Tibial nerve (tissue), 3 donors: ENCODE results near the gene FANCC.

ENCODE experiments used
- POLR2A ChIP-seq, 2 donors: fragments of 450-650 bp; IDR thresholded peaks; one replicate each; pipeline ENCODE4 v1.6.1; 2017; ENCODE audit warnings: antibody characterized with exemption in 2 of 2, mild to moderate bottlenecking in 2 of 2, moderate library complexity in 2 of 2
- TF ChIP-seq, protein P1 (sequence below), 5 experiments: fragments of 200-600 bp in 3 of 5; fragments of 450-650 bp in 2 of 5; sonication (generic) in 3 of 5; IDR thresholded peaks; one replicate each; pipeline ENCODE4 v1.5.1; 2016 to 2019; ENCODE audit warnings: antibody characterized with exemption in 5 of 5, mild to moderate bottlenecking in 3 of 5, moderate library complexity in 2 of 5

DNA sequence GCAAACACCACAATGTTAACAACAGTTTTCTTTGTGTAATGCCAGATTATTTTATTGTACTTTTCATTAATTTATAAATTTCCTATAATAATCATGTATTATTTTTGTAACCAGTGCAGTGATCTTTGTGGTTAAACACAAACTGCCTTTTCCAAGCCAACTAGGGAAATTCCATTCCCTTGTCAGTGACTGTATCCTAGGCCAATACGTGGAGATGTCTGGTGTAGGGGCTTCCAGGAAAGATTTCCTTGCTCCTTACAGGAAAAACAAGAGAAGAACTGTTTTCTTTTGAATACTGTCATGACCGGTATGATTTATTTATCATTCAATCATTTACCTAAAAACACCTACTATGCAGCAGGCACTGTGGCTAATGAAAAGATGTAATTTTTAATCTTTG is 31.4 kb downstream of the FANCC start:
- TF ChIP-seq, protein P1, sequence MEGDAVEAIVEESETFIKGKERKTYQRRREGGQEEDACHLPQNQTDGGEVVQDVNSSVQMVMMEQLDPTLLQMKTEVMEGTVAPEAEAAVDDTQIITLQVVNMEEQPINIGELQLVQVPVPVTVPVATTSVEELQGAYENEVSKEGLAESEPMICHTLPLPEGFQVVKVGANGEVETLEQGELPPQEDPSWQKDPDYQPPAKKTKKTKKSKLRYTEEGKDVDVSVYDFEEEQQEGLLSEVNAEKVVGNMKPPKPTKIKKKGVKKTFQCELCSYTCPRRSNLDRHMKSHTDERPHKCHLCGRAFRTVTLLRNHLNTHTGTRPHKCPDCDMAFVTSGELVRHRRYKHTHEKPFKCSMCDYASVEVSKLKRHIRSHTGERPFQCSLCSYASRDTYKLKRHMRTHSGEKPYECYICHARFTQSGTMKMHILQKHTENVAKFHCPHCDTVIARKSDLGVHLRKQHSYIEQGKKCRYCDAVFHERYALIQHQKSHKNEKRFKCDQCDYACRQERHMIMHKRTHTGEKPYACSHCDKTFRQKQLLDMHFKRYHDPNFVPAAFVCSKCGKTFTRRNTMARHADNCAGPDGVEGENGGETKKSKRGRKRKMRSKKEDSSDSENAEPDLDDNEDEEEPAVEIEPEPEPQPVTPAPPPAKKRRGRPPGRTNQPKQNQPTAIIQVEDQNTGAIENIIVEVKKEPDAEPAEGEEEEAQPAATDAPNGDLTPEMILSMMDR (IDR thresholded peaks at IDR 0.05), result no peak
- no peak for TF ChIP-seq POLR2A (IDR thresholded peaks at IDR 0.05)
